ENCODE data around the gene ERGIC1.

Gene ERGIC1

GRCh38 chr5:172902497-172903472 lies 68.7 kb downstream of the ERGIC1 start:
- no peak for TF ChIP-seq POLR2A (IDR thresholded peaks at IDR 0.05; ENCODE audit: low read depth, low read length)
- peak; percentile 67 for DNase-seq (ENCODE audit: insufficient read length, low spot score)
- FAIRE-seq, result no peak

- TF ChIP-seq POLR2A (IDR thresholded peaks at IDR 0.05; ENCODE audit: low read depth, low read length), result no peak
- DNase-seq (ENCODE audit: insufficient read length, low spot score), result no peak
- no peak for FAIRE-seq
Measured at GRCh38 chr5:172903790-172904189, 69.7 kb downstream of the ERGIC1 start.

GRCh38 chr5:172904312-172904642 lies 70.2 kb downstream of the ERGIC1 start:
- no peak for FAIRE-seq
- TF ChIP-seq POLR2A (IDR thresholded peaks at IDR 0.05; ENCODE audit: low read depth, low read length), result no peak
- no peak for DNase-seq (ENCODE audit: insufficient read length, low spot score)

GRCh38 chr5:172904643-172905345 lies 70.7 kb downstream of the ERGIC1 start:
- FAIRE-seq (no peak), DNase-seq (ENCODE audit: insufficient read length, low spot score) (no peak)
- no peak for TF ChIP-seq POLR2A (IDR thresholded peaks at IDR 0.05; ENCODE audit: low read depth, low read length)

- no peak for TF ChIP-seq POLR2A (IDR thresholded peaks at IDR 0.05; ENCODE audit: low read depth, low read length)
- FAIRE-seq, result no peak
- DNase-seq (ENCODE audit: insufficient read length, low spot score), result no peak
Measured at GRCh38 chr5:172905346-172906140, 71.5 kb downstream of the ERGIC1 start.

GRCh38 chr5:172906436-172906835 lies 72.4 kb downstream of the ERGIC1 start:
- FAIRE-seq (no peak), DNase-seq (ENCODE audit: insufficient read length, low spot score) (no peak)
- no peak for TF ChIP-seq POLR2A (IDR thresholded peaks at IDR 0.05; ENCODE audit: low read depth, low read length)

- DNase-seq (ENCODE audit: insufficient read length, low spot score) (no peak), FAIRE-seq (no peak)
- no peak for TF ChIP-seq POLR2A (IDR thresholded peaks at IDR 0.05; ENCODE audit: low read depth, low read length)
Measured at GRCh38 chr5:172906888-172907287, 72.8 kb downstream of the ERGIC1 start.

GRCh38 chr5:172907657-172908056 lies 73.6 kb downstream of the ERGIC1 start:
- TF ChIP-seq POLR2A (IDR thresholded peaks at IDR 0.05; ENCODE audit: low read depth, low read length), result no peak
- no peak for FAIRE-seq
- no peak for DNase-seq (ENCODE audit: insufficient read length, low spot score)

- no peak for TF ChIP-seq POLR2A (IDR thresholded peaks at IDR 0.05; ENCODE audit: low read depth, low read length)
- DNase-seq (ENCODE audit: insufficient read length, low spot score) (no peak), FAIRE-seq (no peak)
Measured at GRCh38 chr5:172908662-172909061, 74.6 kb downstream of the ERGIC1 start.

GRCh38 chr5:172909931-172910502 lies 76.0 kb downstream of the ERGIC1 start:
- FAIRE-seq (no peak), DNase-seq (ENCODE audit: insufficient read length, low spot score) (no peak)
- no peak for TF ChIP-seq POLR2A (IDR thresholded peaks at IDR 0.05; ENCODE audit: low read depth, low read length)

- DNase-seq (ENCODE audit: insufficient read length, low spot score), result no peak
- no peak for FAIRE-seq
Measured at GRCh38 chr5:172910828-172911627, 77.0 kb downstream of the ERGIC1 start.

GRCh38 chr5:172911628-172911880 lies 77.5 kb downstream of the ERGIC1 start:
- FAIRE-seq (no peak), DNase-seq (ENCODE audit: insufficient read length, low spot score) (no peak)
- no peak for TF ChIP-seq POLR2A (IDR thresholded peaks at IDR 0.05; ENCODE audit: low read depth, low read length)

More at GRCh38 chr5:172910828-172911627, 77.0 kb downstream of the ERGIC1 start:
- no peak for TF ChIP-seq POLR2A (IDR thresholded peaks at IDR 0.05; ENCODE audit: low read depth, low read length)

GRCh38 chr5:172911976-172912375 lies 77.9 kb downstream of the ERGIC1 start:
- FAIRE-seq (no peak), DNase-seq (ENCODE audit: insufficient read length, low spot score) (no peak)
- TF ChIP-seq POLR2A (IDR thresholded peaks at IDR 0.05; ENCODE audit: low read depth, low read length), result no peak

Data from H54 (cell line).